Right lobe of liver (tissue), 4 donors: ENCODE data around the gene CPE.

Experiments used
- CTCF ChIP-seq, 4 donors: fragments of 200-600 bp in 3 of 4; fragments of 450-650 bp in 1 of 4; IDR thresholded peaks; one replicate each; pipeline versions ENCODE4 v1.5.1 to v1.8.0; 2016 to 2022; ENCODE audit warnings: antibody characterized with exemption in 4 of 4, mild to moderate bottlenecking in 2 of 4
- POLR2A ChIP-seq: fragments of 450-650 bp; IDR thresholded peaks from one replicate; pipeline ENCODE4 v1.6.1; 2017; ENCODE audit warnings: antibody characterized with exemption, mild to moderate bottlenecking
- donor health status: DM: no; HTN: no; CAD: no.
- donor health status: DM: no; HTN: no; CAD: no.
- donor health status: DM: no; HTN: yes; CAD: no.

- TF ChIP-seq CTCF (IDR thresholded peaks at IDR 0.05) = no peak
- TF ChIP-seq POLR2A = no peak
Observed at GRCh38 chr4:165360985-165361670, 17.7 kb upstream of the CPE start.
